Sciatic nerve (tissue), 2 donors: Measurements from ENCODE around the gene SHROOM1. TPM values are rescaled to one million over a fixed set of nuclear protein-coding genes. Genes with fewer than 3 reads are reported as not detected.

Source experiments
- ATAC-seq: fragments of 200-7000 bp; cut with Tn5 transposase; one replicate; pipeline ENCODE4 v1.9.1; 2020; ENCODE audit warnings: mild to moderate bottlenecking, moderate library complexity
- DNase-seq: peaks from one replicate; pipeline ENCODE4 v3.0.0-alpha.2; 2020; ENCODE audit warnings: low spot score
- intact Hi-C: fragments of 100-400 bp; cut with DNase I; formaldehyde crosslinking; loops from one replicate; pipeline ENCODE4 v1.14.2; 2022
- total RNA-seq: library from RNA; stranded (reverse); fragmentation: NEBNext Ultra II Directional; extraction: Animal tissue kit (Norgen Biotek cat#: 25700); gene quantifications from one replicate; pipeline ENCODE4 v1.2.1, GENCODE V29; 2021
- donor health status: DM: no; HTN: no; CAD: no.
- donor health status: DM: no; HTN: no; CAD: no.

SHROOM1 gene
- total RNA-seq, 1 donor from 2014 or later: 33.3 TPM

DNA sequence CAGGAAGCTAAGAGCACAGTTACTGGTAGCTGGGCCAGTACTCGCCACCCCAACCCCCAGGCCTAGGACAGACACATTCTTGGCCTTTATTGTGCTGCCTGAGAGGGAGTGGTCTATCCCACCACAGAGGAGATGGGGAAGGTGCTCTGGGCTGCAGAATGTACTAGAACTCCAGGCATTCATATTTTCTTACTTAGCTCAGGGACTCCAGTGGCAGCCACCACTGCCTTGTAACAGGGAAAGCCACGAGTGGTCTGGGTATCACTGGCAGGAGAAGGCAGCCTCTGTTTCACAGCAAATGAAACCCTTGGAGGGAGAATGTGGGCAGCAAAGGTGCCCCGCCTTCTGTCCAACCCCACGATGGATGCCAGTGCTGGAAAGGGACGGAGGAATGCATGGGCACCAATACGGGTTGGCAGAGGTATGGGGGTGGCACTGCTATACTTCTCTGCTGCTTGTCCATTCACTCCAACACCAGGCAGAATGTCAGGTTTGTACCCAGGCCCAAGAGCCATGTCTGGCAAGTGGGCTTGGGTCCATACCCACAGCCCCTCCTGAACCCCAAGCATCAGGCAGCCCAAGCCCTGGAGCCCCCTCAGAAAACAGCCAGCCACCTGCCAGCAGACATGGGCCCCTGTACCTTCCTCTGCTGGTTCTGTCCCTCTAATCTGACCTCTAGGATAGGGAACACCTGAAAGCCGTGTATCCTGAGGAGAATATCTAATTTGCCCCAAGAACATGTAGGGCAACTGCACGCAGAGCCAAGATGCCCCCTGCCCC, 58.0 kb downstream of the SHROOM1 start:
- no peak for DNase-seq
- intact Hi-C loops: no loop called here

More for the DNA sequence above, 58.0 kb downstream of the SHROOM1 start:
- ATAC-seq: no peak

Other genes starting within 250 kb of the SHROOM1 start
- gene IL13, start 172.5 kb downstream of the SHROOM1 start, total RNA-seq: not detected
- gene IL4, start 156.7 kb downstream of the SHROOM1 start, total RNA-seq: not detected
- 20.7 TPM for gene KIF3A, start 93.1 kb downstream of the SHROOM1 start, total RNA-seq
- gene CCNI2, start 83.2 kb downstream of the SHROOM1 start, total RNA-seq: 0.36 TPM
- gene SEPTIN8, start 53.4 kb downstream of the SHROOM1 start, total RNA-seq: 59.3 TPM
- gene SOWAHA, start 17.3 kb downstream of the SHROOM1 start, total RNA-seq: 2.5 TPM
- 0.40 TPM for gene GDF9, start 35.8 kb upstream of the SHROOM1 start, total RNA-seq
- 187 TPM for gene UQCRQ, start 36.0 kb upstream of the SHROOM1 start, total RNA-seq
- gene LEAP2, start 43.0 kb upstream of the SHROOM1 start, total RNA-seq: 2.9 TPM
- 88.6 TPM for gene AFF4, start 133.0 kb upstream of the SHROOM1 start, total RNA-seq
- 15.0 TPM for gene ZCCHC10, start 195.9 kb upstream of the SHROOM1 start, total RNA-seq
- gene HSPA4, start 221.4 kb upstream of the SHROOM1 start, total RNA-seq: 65.0 TPM